LNCAP (cell line): ENCODE measurements around the gene CYB5R4.

Experiments
- CTCF ChIP-seq: fragments of 450-650 bp; IDR thresholded peaks from 2 replicates; pipeline ENCODE4 v1.5.1; 2017; ENCODE audit warnings: mild to moderate bottlenecking

The CYB5R4 gene

DNA sequence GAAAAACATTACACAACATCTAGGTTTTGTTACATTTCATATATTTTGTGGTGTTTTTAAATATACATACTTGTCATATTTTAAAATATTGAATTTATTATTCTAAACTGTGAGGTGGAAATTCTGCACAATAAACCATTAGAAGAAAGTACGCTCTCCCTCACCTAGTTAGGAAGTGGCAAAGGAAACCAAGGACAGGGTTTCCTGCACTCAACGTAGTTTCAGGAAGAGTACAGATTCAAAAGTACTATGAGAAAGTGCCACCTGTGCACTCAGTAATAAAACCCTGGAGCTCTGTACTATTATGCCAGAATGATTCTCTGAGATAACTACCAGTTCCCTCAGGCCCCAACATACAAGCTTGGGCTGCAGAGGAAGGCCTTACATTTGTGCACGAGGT lies 119.5 kb downstream of the CYB5R4 start:
- no peak for TF ChIP-seq CTCF

GRCh38 chr6:83984411-83984810 lies 124.9 kb downstream of the CYB5R4 start:
- TF ChIP-seq CTCF: no peak

- no peak for TF ChIP-seq CTCF
These were observed 125.8 kb downstream of the CYB5R4 start for GRCh38 chr6:83985308-83985713.

GRCh38 chr6:83985715-83986114 lies 126.2 kb downstream of the CYB5R4 start:
- no peak for TF ChIP-seq CTCF

- no peak for TF ChIP-seq CTCF
These were observed 138.6 kb downstream of the CYB5R4 start for GRCh38 chr6:83998021-83998584.

DNA sequence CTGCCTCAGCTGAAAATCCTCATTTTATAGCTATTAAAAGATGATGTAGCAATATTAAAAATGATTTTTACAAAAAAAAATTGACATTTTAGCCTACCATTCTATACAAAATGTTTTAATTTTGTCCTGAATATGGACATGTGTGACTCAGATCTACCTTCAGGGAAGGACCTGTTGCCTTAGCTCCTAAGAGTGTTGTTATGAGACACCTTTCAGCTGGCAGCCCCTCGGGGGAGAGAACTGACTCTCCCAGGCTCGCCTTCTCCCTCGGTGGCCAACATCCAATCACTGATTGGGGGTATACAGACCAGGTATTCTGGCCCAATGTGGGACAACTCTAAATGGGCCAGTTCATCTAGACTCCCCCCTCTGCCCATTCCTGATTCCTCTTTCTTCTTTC lies 141.6 kb downstream of the CYB5R4 start:
- TF ChIP-seq CTCF: no peak

DNA sequence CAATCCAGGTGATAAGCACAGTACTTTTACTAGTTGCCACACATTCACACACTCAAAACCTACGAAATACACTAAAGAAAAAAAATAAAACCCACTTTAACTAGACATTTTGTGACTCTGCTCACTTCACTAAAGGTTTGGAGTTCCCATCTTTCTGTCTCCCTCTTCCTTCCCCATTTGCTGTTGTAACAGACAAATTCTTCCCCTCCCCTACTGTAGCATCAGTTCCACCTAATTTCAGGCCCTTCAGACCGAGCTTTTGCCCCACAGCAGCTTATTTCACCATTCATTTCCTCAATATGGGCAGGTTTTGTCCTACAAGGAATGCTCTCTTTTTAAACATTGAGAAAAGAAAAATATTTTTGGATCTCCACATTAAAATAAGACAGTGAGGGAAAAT lies 142.7 kb downstream of the CYB5R4 start:
- no peak for TF ChIP-seq CTCF

DNA sequence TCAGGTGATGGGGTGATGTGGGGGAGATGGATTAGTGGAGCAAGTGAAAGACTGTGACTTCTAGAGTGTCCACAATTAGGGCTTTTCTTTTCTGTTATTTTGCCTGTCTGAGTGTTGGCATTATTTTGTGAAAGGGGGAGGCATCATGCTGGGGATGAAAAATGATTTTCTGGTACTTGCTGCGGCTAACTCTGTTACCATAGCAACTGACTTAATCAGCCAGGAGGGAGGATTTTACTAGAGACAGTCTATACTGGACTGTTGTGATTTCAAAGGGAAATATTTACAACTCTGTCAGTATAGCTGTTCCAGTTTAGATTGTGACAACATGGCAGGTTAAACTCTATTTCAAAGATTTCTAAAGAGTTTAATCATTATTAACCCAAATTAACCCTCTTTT lies 143.6 kb downstream of the CYB5R4 start:
- TF ChIP-seq CTCF: no peak
